HG02938 (cell line): Measurements from ENCODE around the gene ACKR2.
A peak's percentile ranks its signal among the peaks of the same experiment; 100 is the strongest.

Source experiments
- ATAC-seq: cut with Tn5 transposase; IDR thresholded peaks from one replicate; pipeline ENCODE4 v1.9.1; 2021; ENCODE audit warnings: mild to moderate bottlenecking, moderate library complexity; ENCODE audit not compliant: unreplicated experiment

Gene ACKR2

GRCh38 chr3:42829083-42829627 is 19.9 kb downstream of the ACKR2 start:
- no peak for ATAC-seq

GRCh38 chr3:42829628-42830436 is 20.6 kb downstream of the ACKR2 start:
- no peak for ATAC-seq

- ATAC-seq: no peak
Measured at GRCh38 chr3:42830437-42831320, 21.4 kb downstream of the ACKR2 start.

- no peak for ATAC-seq
Measured at GRCh38 chr3:42831321-42831713, 22.1 kb downstream of the ACKR2 start.

GRCh38 chr3:42836150-42837123 is 27.2 kb downstream of the ACKR2 start:
- no peak for ATAC-seq

- no peak for ATAC-seq
Measured at GRCh38 chr3:42838571-42838970, 29.3 kb downstream of the ACKR2 start.

GRCh38 chr3:42839616-42840015 is 30.4 kb downstream of the ACKR2 start:
- peak; percentile 99 for ATAC-seq

DNA sequence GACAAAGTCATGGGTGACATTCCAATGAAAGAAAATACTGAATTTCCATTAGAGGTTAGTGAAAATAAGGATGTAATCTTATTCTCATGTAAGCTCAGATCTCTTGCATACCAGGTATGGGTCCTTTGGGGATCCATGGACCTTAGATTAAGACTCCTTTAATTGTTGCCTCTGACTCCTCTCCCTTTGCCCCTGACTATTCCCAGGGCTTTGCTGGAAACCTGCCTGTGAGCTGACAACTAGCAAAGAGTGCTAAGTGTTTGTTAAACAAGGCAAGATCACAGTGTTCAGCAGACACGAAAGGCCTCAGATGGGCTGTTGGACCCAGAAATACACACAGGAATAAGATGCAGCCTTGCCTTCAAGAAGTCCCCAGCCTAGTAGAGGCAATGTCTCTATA is 32.1 kb downstream of the ACKR2 start:
- no peak for ATAC-seq

- no peak for ATAC-seq
Measured at GRCh38 chr3:42843713-42844411, 34.6 kb downstream of the ACKR2 start.

DNA sequence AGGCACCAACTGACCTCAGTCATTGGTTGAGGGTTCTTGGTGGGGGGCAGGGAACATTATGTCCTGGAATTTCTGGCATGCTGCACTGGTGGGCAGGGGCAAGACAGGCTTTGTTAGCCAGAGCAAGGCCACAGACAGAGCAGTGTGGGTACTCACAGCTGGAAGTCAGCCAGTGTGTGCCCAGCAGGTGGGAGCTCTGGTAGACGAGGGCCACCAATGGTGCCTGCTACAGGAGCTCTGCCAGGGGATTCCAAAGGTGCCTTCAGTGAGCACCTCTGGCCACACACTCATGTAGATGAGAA is 35.1 kb downstream of the ACKR2 start:
- ATAC-seq: no peak

GRCh38 chr3:42844815-42845214 is 35.6 kb downstream of the ACKR2 start:
- ATAC-seq: no peak

DNA sequence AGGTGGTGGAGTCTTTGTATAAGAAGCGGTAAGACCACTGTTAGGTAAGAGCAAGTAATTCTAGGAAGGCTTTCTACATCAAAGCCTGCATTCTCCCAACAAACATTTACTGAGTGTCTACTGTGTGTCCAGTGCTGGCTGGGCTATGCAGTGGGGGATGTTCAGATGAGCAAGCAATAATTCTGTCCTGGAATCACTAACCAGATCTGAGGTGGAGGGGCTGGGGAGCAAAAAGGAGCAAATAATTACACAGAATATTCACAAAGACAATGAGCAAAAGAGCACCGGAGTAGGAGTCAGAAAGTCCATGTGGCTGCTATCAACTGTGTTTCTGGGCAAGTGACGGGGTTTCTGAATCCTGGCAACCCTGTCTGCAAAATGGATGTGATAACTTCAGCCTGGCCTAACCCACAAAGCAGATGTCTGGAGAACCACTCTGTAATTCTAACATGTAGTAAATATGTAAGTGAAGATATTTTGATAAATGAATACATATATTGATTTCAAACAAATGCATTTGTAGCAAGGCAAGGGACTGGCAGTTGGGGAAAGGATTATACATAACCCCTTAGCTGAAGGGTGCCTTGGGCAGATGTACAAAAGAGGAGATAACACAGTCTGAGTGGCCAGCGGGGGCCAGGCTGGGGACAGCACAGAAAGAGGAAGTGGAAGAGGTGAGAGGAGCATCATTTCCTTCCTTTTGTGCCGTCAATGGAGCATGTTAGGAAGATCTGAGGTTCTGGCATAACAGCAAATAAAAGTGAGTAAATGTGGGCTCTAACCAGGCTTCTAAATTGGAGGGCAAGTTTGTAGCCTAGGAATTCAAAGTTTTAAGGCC is 37.7 kb downstream of the ACKR2 start:
- ATAC-seq: peak; percentile 65

GRCh38 chr3:42847731-42848130 is 38.5 kb downstream of the ACKR2 start:
- ATAC-seq: no peak

- no peak for ATAC-seq
Measured at GRCh38 chr3:42849017-42849416, 39.8 kb downstream of the ACKR2 start.

GRCh38 chr3:42850263-42850662 is 41.0 kb downstream of the ACKR2 start:
- no peak for ATAC-seq

- no peak for ATAC-seq
Measured at GRCh38 chr3:42851228-42851834, 42.1 kb downstream of the ACKR2 start.

DNA sequence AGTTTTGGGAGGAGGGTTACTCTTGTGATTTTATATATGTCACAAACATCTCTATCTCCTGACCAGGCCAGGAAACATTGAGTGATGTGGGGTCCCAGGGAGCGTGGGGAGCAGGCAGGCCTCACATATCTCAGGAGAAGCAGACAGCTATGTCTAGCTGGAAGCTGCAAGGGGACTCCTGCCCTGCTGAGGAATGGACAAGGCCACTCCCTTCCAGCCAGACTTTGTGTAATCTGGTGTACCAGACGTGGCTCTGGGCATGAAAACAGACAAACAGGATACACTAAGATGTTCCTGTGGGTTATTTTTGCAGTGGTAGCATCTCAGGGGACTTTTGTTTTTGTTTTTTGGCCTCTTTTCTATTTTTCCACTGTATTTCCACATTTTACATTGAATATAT is 43.2 kb downstream of the ACKR2 start:
- no peak for ATAC-seq

- no peak for ATAC-seq
Measured at GRCh38 chr3:42853056-42853455, 43.8 kb downstream of the ACKR2 start.
